ENCODE results near the gene SLITRK1.
A peak's percentile ranks its signal among the peaks of the same experiment; 100 is the strongest.

SLITRK1 gene, protein sequence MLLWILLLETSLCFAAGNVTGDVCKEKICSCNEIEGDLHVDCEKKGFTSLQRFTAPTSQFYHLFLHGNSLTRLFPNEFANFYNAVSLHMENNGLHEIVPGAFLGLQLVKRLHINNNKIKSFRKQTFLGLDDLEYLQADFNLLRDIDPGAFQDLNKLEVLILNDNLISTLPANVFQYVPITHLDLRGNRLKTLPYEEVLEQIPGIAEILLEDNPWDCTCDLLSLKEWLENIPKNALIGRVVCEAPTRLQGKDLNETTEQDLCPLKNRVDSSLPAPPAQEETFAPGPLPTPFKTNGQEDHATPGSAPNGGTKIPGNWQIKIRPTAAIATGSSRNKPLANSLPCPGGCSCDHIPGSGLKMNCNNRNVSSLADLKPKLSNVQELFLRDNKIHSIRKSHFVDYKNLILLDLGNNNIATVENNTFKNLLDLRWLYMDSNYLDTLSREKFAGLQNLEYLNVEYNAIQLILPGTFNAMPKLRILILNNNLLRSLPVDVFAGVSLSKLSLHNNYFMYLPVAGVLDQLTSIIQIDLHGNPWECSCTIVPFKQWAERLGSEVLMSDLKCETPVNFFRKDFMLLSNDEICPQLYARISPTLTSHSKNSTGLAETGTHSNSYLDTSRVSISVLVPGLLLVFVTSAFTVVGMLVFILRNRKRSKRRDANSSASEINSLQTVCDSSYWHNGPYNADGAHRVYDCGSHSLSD

DNA sequence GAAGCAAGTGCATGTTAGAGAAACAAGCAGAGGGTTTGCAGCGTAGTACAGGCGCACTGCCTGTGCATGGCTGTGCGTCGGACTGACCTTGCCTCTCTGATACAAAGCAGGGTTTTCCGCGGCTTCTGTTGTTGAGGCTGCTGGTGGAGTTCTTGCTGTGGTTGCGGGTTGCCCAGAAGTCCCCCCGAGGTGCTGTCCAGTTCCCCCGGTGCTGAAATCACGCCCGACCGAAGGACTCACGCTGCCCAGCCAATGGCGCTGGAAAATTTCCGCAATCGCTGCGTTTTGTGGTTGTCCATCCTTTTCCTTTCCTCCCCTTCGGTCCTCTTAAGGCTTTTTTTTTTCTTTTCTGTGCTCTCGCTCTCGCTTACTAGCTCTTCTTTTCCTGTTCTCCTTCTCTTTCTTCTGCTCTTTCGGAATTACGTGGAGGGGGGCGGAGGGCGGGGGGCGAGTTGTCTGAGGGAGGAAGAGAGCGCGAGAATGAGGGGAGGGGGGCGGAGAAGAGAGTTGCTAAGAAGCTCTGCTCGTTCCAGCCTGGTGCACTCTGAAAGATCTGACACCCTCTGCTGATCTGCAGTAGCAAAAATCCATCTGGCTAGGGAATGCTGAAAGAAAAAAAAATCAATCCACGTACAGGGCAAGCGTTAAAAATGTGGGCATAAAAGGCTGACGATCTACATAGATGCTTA is at the start of gene SLITRK1:
Gene SLITRK1 (minus strand): TSS at position 558 of the 689 bp plus-strand sequence. CDS start 967 bp downstream, outside the sequence.
- DNase-seq (ENCODE audit: low read depth): peak; percentile 59
- peak within 1 kb of the TSS; percentile 17 for H3K4me3 ChIP-seq (ENCODE audit: control insufficient read depth, low read depth, low read length)
- TF ChIP-seq CTCF (conservative IDR thresholded peaks at IDR 0.05; ENCODE audit: control insufficient read depth, insufficient read depth, low read depth, low read length): no peak

GRCh38 chr13:83929157-83929556 is 46.9 kb upstream of the SLITRK1 start:
- no peak for DNase-seq (ENCODE audit: low read depth)
- TF ChIP-seq CTCF (conservative IDR thresholded peaks at IDR 0.05; ENCODE audit: control insufficient read depth, insufficient read depth, low read depth, low read length): no peak
- H3K4me3 ChIP-seq (ENCODE audit: control insufficient read depth, low read depth, low read length): no peak overlapping the region

DNA sequence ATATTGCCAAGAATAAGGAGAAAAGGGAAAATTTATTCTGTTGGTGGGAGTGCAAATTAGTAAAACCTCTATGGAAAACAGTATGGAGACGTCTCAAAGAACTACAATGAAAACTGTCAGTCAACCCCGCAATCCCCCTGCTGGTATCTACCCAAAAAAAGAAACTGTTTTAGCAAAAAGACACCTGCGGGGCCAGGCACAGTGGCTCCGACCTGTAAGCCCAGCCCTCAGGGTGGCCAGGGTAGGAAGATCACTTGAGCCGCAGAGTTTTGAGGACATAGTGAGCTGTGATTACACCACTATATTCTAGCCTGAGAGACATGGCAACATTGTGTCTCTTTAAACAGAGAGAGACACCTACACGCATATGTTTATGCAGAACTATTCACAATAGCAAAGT is 37.5 kb upstream of the SLITRK1 start:
- TF ChIP-seq CTCF (conservative IDR thresholded peaks at IDR 0.05; ENCODE audit: control insufficient read depth, insufficient read depth, low read depth, low read length): no peak
- no peak for DNase-seq (ENCODE audit: low read depth)
- H3K4me3 ChIP-seq (ENCODE audit: control insufficient read depth, low read depth, low read length): no peak overlapping the region

GRCh38 chr13:83914368-83914767 is 32.1 kb upstream of the SLITRK1 start:
- TF ChIP-seq CTCF (conservative IDR thresholded peaks at IDR 0.05; ENCODE audit: control insufficient read depth, insufficient read depth, low read depth, low read length): no peak
- DNase-seq (ENCODE audit: low read depth): no peak

GRCh38 chr13:83907196-83907989 is 25.1 kb upstream of the SLITRK1 start:
- no peak for DNase-seq (ENCODE audit: low read depth)
- H3K4me3 ChIP-seq (ENCODE audit: control insufficient read depth, low read depth, low read length): no peak overlapping the region
- TF ChIP-seq CTCF (conservative IDR thresholded peaks at IDR 0.05; ENCODE audit: control insufficient read depth, insufficient read depth, low read depth, low read length): no peak

More at GRCh38 chr13:83914368-83914767, 32.1 kb upstream of the SLITRK1 start:
- H3K4me3 ChIP-seq (ENCODE audit: control insufficient read depth, low read depth, low read length): no peak overlapping the region

DNA sequence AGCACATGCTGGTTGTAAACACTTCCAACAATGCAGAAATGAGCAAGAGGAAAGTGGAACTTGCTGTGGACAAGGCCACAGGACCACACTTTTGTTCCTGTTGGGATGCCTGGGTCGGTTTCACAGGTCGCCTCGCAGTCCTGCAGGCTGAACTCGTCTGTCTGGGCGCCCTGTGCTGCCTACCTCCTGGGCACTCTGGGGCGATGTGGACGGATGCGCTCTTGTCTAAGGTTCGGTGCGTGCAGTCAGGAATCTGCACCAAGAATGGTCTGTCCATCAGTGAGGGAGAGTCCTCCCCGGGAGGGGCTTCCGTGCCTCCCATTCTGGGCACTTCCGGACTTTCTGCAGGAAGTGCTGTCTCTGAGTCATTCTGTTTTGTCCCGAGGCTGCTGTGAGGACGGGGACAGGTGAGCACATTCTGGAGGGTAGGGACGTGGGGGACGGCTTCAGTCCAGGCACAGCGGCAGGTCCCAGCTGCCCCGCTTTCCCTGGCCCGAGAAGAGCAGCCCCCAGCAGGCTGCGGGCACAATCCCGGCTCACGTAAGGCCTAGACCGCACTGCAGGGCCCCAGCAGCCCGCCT is 24.1 kb upstream of the SLITRK1 start:
- TF ChIP-seq CTCF (conservative IDR thresholded peaks at IDR 0.05; ENCODE audit: control insufficient read depth, insufficient read depth, low read depth, low read length): no peak
- DNase-seq (ENCODE audit: low read depth): no peak
- H3K4me3 ChIP-seq (ENCODE audit: control insufficient read depth, low read depth, low read length): no peak overlapping the region
